Subcutaneous abdominal adipose tissue (tissue), 5 donors: Measurements from ENCODE around the gene NRXN2.

Experiments
- H3K27ac ChIP-seq: one replicate; pipeline ENCODE4 v1.7.0; 2013; ENCODE audit warnings: low read depth, mild to moderate bottlenecking, inconsistent platforms, low read length, moderate library complexity
- H3K27me3 ChIP-seq, 5 donors: one replicate each; pipeline ENCODE4 v1.7.0; 2013; ENCODE audit warnings: low read length in 5 of 5, inconsistent platforms in 1 of 5; ENCODE audit not compliant: control insufficient read depth in 5 of 5, insufficient read depth in 4 of 5
- H3K36me3 ChIP-seq, 5 donors: one replicate each; pipeline ENCODE4 v1.7.0; 2013; ENCODE audit warnings: low read length in 5 of 5; ENCODE audit not compliant: control insufficient read depth in 5 of 5, insufficient read depth in 5 of 5
- H3K4me1 ChIP-seq, 5 donors: one replicate each; pipeline ENCODE4 v1.7.0; 2013; ENCODE audit warnings: low read length in 5 of 5, mild to moderate bottlenecking in 3 of 5, moderate library complexity in 1 of 5; ENCODE audit not compliant: control insufficient read depth in 5 of 5, insufficient read depth in 5 of 5
- H3K4me3 ChIP-seq, 5 donors: one replicate each; pipeline ENCODE4 v1.7.0; 2013; ENCODE audit warnings: low read length in 5 of 5, low read depth in 1 of 5
- H3K9ac ChIP-seq, 5 donors: one replicate each; pipeline ENCODE4 v1.7.0; 2013; ENCODE audit warnings: low read length in 5 of 5, mild to moderate bottlenecking in 4 of 5, moderate library complexity in 3 of 5
- H3K9me3 ChIP-seq, 5 donors: one replicate each; pipeline ENCODE4 v1.7.0; 2013; ENCODE audit warnings: low read length in 5 of 5; ENCODE audit not compliant: control insufficient read depth in 5 of 5
- donor health status: healthy.
- donor health status: healthy.
- donor health status: healthy.
- donor health status: healthy.
- donor health status: healthy.

The NRXN2 gene

DNA sequence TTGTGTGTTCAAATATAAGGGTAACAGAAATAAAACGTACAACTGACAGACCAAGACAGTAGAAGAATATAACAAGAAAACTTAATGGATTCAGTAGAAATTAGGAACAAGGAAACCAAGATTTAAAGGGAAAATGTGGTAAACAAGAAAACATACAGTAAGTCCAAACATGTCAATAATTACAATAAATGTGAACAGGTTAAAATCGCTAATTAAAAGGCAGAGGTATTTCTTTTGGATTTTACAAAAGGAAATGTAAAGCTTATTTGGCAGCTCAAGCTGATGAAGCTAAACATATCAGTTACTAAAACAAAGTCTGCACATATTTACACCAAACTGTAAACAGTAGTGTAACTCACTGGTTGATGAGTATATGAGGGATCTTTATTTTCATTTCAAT is 134.3 kb downstream of the NRXN2 start:
- Histone ChIP-seq H3K27ac (no peak overlapping the region), H3K4me3 (no peak overlapping the region), H3K36me3 (no peaks in the 10 kb centered on the region), H3K9me3 (peaks cover 0 to 23% (median 15%) of the 10 kb centered on the region in 5 donors), H3K9ac (no peak overlapping the region), H3K27me3 (no peaks in the 10 kb centered on the region), H3K4me1 (peaks cover 0 to 16% (median 13%) of the 10 kb centered on the region in 5 donors)

DNA sequence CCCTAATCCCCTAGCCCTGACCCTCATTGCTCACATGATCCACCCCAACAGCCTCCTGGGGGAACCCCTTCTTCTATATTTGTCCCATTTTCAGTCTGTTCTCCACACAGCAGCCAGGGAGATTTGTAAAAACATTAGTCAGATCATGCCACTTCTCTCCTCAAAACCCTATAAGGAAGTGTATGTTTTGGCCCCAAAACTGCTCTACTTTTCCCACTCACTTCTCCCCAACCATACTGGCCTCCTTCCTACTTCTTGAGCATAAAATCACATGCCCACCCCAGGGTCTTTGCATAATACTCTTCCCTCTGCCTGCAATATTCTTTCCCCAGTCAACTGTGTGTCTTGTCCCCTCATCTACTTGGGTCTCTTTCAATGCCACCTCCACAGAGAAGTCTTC is 136.6 kb downstream of the NRXN2 start:
- H3K27me3 ChIP-seq: no peaks in the 10 kb centered on the region
- H3K9ac ChIP-seq: no peak overlapping the region
- peaks cover 4 to 27% (median 22%) of the 10 kb centered on the region in 5 donors for H3K4me1 ChIP-seq
- H3K36me3 ChIP-seq: no peaks in the 10 kb centered on the region
- H3K9me3 ChIP-seq: peaks cover 0 to 23% (median 15%) of the 10 kb centered on the region in 5 donors
- H3K27ac ChIP-seq: no peak overlapping the region
- H3K4me3 ChIP-seq: no peak overlapping the region

DNA sequence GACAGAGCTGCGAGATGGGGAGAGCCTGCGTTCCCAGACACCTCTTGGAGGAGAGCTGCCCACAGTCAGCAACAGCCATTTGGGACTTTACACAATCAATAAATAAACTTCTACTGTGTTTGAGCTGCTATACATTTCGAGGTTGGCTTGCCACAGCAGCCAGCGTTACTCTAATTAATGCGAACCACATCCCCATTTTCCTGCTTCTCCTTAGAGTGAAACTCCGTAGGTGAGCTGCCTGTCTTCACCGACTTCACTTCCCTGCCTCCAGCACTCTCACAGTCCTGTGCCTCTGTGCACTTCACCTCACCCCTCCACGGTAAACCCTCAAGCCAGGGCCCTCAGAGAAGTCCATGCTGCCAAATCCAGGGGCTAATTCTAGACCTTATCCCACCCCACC is 137.8 kb downstream of the NRXN2 start:
- no peaks in the 10 kb centered on the region for H3K27me3 ChIP-seq
- H3K9ac ChIP-seq: no peak overlapping the region
- no peak overlapping the region for H3K27ac ChIP-seq
- no peaks in the 10 kb centered on the region for H3K36me3 ChIP-seq
- H3K4me1 ChIP-seq: peaks cover 4 to 16% (median 12%) of the 10 kb centered on the region in 5 donors
- no peak overlapping the region for H3K4me3 ChIP-seq
- H3K9me3 ChIP-seq: peaks cover 0 to 23% (median 15%) of the 10 kb centered on the region in 5 donors

DNA sequence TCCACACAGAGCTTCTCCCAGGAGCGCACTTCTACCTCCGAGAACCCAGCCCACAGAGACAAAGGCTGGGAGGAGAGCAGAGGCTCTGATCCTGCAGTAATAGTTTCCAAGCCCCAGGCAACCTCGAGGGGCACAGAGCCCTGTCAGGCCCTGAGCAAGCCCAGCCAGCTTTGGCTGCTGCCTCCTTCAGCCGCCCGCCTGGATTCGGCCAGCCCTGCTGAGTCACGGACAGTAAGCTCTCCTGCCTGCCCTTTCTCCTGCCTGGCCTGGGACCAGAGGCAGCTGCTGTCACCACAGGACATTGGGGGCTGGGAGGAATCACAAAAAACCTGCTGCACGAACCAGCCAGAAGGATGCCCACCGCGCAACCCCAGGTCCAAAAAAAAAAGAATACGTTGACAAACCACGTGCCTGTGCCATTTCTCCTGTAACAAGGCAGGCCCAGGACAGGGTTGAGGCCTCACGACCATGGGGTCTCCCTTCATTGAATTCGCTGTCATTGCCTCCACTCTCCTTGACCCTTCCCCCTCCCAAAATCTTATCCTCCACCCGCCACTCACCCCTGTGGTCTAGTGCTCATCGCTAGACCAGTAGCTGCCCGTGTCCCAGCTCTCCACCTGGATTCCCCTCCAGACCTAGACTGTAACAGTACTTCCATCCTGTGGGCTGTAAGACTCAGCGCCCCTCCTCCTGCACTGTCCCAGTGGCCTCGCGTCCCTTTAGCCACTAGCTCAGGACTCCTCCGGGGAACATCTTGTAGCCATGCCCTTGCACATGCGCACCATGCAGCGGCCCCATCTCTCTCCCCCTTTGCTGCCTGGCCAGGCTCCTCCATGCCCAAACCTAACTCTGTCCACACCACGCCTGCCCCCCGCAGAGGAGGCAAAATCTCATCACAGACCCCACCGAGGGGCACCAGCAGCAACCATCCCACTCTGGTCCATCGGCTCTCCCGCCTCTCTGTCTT is 139.4 kb downstream of the NRXN2 start:
- Histone ChIP-seq H3K9ac (no peak overlapping the region), H3K27ac (no peak overlapping the region), H3K4me1 (peaks cover 4 to 16% (median 12%) of the 10 kb centered on the region in 5 donors), H3K4me3 (peak overlapping the region in 3 of 5 donors; percentile 4 to 20 (median 17)), H3K27me3 (no peaks in the 10 kb centered on the region), H3K36me3 (no peaks in the 10 kb centered on the region), H3K9me3 (peaks cover 0 to 12% (median 8%) of the 10 kb centered on the region in 5 donors)

DNA sequence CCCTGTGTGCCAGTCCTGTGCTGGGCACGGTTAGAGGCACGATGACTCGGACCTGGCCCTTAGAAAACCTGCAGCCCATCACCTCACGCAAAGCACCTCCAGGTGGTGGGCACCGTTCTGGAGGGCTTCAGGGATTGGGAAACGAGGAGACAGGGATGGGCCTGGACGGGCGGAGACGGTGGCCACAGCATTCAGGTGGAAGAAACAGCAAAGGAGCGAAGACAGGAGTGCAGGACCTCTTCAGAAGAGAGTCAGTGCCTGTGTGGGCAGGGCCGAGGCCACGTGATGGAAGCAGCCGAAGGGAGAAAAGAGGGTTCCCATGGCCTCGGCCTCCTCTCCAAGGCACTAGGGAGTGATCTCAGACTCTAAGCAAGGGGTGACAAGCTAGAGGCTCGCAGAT is 140.1 kb downstream of the NRXN2 start:
- H3K9me3 ChIP-seq: peaks cover 0 to 6% (median 3%) of the 10 kb centered on the region in 5 donors
- H3K4me1 ChIP-seq: peaks cover 4 to 16% (median 12%) of the 10 kb centered on the region in 5 donors
- H3K27ac ChIP-seq: no peak overlapping the region
- peak overlapping the region in 2 of 5 donors; percentile 4 to 23 for H3K4me3 ChIP-seq
- H3K36me3 ChIP-seq: no peaks in the 10 kb centered on the region
- H3K9ac ChIP-seq: no peak overlapping the region
- H3K27me3 ChIP-seq: no peaks in the 10 kb centered on the region

DNA sequence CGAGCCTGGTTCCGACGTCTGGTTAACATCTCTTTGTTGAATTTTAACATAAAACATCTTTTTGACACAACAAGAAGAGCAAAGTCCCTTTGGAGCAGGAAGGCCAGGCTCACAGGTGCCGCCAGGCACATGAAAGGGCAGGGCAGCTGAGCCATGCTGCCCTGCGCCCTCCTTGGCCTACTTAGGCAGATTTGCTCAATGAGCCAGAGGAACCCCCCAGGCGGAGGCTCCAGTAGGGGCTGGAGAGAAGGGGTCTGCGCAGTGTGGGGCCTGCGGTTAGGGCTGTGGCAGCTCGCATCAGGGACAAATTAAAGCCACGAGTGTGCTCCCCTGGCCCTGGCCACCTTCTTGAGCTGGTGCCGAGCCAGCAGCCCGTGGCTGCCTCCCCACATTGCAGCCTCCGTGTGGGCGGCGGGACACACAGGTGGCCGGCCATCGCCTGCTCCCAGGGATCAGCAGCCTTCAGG is 141.9 kb downstream of the NRXN2 start:
- Histone ChIP-seq H3K4me1 (peaks cover 4 to 16% (median 12%) of the 10 kb centered on the region in 5 donors), H3K9me3 (no peaks in the 10 kb centered on the region), H3K27me3 (no peaks in the 10 kb centered on the region), H3K4me3 (no peak overlapping the region), H3K27ac (no peak overlapping the region), H3K9ac (no peak overlapping the region), H3K36me3 (no peaks in the 10 kb centered on the region)

DNA sequence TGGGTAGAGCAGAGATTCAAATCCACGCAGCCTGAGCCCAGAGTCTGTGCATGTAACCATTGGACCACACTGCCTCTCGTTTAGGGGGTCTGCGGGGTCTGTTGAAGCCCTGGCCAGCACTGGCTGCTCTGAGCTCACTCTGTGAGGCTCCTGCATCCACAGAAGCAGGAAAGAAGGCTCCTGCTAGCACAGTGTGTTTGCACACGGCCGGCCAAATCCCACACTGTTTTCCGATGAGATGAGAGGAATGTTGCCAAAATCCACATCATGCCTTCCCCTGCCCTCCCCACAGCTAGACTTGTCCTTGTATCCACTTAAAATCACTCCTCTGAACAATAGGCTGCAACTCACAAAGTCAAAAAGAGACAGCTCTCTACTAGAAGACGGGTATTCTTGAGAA is 142.6 kb downstream of the NRXN2 start:
- Histone ChIP-seq H3K27ac (no peak overlapping the region), H3K27me3 (no peaks in the 10 kb centered on the region), H3K9ac (no peak overlapping the region), H3K9me3 (no peaks in the 10 kb centered on the region), H3K36me3 (no peaks in the 10 kb centered on the region), H3K4me1 (peaks cover 4 to 16% (median 12%) of the 10 kb centered on the region in 5 donors), H3K4me3 (no peak overlapping the region)

DNA sequence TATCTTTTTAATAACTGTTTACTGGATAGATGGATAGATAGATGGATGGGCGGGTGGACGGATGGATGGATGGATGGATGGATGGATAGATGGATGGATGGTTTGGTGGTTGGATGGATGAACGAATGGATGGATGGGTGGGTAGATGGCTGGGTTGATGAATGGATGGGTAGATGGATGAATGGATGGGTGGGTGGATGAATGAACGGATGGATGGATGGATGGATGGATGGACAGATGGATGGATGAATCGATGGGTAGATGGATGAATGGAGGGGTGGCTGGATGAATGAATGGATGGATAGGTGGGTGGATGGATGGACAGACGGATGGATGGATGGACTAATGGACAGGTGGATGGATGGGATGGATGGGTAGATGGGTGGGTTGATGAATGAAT is 145.8 kb downstream of the NRXN2 start:
- Histone ChIP-seq H3K36me3 (no peaks in the 10 kb centered on the region), H3K4me1 (peaks cover 0 to 3% (median 0%) of the 10 kb centered on the region in 5 donors), H3K9ac (no peak overlapping the region), H3K27me3 (no peaks in the 10 kb centered on the region), H3K4me3 (no peak overlapping the region), H3K9me3 (no peaks in the 10 kb centered on the region), H3K27ac (no peak overlapping the region)

DNA sequence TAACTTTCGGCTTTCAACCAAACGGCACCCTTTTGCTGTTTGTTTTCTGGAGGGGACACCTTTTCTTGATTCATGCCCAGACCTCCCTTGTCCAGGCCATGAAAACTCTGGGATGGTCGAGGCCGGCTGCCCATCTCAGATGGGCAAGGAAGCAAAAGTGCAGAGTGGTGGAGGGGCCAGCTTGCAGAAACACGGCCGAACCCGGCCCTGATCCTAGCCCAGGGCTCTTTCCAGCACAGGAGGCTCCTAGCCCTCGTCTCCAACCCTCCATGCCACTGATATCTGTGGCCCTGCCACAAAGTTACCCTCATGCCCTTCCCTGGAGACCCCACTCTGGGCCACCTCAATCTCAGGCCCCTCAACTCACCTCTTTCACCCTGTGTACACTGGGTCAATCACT is 150.9 kb downstream of the NRXN2 start:
- H3K9me3 ChIP-seq: no peaks in the 10 kb centered on the region
- H3K9ac ChIP-seq: no peak overlapping the region
- no peak overlapping the region for H3K4me3 ChIP-seq
- no peak overlapping the region for H3K27ac ChIP-seq
- H3K4me1 ChIP-seq: peaks cover 0 to 2% (median 2%) of the 10 kb centered on the region in 5 donors
- H3K36me3 ChIP-seq: no peaks in the 10 kb centered on the region
- no peaks in the 10 kb centered on the region for H3K27me3 ChIP-seq

DNA sequence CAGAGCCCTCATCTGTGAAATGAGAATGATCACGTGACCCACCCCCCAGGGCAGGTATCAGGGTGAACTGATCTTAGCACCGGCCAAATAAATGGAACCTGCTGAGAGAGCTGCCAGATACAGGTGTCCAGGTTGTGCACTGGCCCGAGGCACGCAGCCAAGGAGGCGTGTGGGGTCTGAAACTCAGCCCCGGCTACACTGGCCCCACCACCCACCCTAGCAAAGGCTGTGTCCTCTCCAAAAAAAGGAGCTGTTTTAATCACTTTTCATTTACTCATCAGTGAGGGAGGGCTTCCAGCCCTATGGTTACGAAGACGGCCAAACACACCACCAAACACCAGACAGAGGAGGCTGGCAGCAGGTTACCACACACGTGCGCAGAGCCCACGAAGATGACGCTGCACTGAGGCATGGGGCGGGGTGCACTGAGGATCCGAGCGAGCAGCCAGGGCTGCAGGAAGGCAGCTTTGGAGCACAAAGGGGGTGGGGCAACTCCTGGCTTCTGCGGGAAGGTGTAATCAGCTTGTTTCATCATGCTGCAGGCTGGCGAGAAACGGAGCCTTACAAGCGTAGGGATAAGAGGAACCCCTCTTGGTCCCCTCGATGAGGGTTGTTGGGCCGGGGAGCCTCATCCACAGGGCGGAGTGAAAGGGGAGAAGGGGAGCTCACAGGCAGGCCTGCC is 151.4 kb downstream of the NRXN2 start:
- H3K27me3 ChIP-seq: no peaks in the 10 kb centered on the region
- peaks cover 2 to 8% (median 8%) of the 10 kb centered on the region in 5 donors for H3K4me1 ChIP-seq
- no peak overlapping the region for H3K27ac ChIP-seq
- H3K9me3 ChIP-seq: no peaks in the 10 kb centered on the region
- no peak overlapping the region for H3K4me3 ChIP-seq
- no peaks in the 10 kb centered on the region for H3K36me3 ChIP-seq
- H3K9ac ChIP-seq: no peak overlapping the region
